HG03097 (cell line): ENCODE results near the gene HSD17B1.
"Not testable (repeated sequence)": the region's sequence is repeated elsewhere in the genome, so short reads cannot be mapped to it uniquely, and the experiment has no call there.

Experiments
- ATAC-seq: cut with Tn5 transposase; IDR thresholded peaks from one replicate; pipeline ENCODE4 v1.9.1; 2021; ENCODE audit not compliant: unreplicated experiment, low FRiP score

HSD17B1 gene

GRCh38 chr17:42545755-42546505, 6.8 kb upstream of the HSD17B1 start:
- not testable (repeated sequence) for ATAC-seq

DNA sequence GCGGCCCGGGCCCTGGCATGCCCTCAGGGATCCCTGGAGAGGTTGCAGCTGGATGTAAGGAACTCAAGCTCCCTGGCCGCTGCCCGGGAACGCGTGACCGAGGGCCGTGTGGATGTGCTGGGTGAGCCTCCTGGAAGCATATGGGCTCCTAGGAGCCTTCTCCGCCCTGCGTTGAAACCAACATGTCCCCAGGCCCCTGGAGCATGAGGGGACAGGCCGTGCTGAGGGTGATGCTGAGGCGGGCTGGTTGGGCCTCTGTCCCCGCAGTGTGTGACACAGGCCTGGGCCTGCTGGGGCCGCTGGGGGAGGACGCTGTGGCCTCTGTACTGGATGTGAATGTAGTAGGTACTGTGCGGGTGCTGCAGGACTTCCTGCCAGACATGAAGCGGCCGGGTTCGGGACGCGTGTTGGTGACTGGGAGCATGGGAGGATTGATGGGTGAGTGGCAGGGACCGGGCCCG, 5.7 kb upstream of the HSD17B1 start:
- no peak for ATAC-seq

DNA sequence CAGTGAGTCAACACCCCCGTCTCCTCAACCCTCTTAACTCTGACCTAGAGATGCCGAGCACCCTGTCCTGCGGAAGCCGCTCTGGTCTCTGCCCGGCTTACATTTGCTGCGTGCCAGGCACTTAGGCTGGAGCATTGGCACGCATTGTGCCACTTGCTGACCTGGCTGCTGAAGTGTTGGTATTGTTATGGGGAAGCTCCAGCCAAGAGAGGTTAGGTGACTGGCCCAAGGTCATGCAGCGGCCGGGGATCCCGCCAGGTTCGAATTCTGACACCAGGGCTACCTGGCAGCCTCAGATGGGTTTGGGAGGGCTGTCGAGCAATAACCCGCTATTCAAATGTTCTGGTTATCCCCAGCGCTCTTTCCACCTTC, 5.0 kb upstream of the HSD17B1 start:
- no peak for ATAC-seq

GRCh38 chr17:42548070-42548837, 4.5 kb upstream of the HSD17B1 start:
- ATAC-seq = no peak

GRCh38 chr17:42548993-42549755, 3.5 kb upstream of the HSD17B1 start:
- no peak for ATAC-seq

GRCh38 chr17:42553161-42553818, 567 bp downstream of the HSD17B1 start:
- ATAC-seq = no peak

DNA sequence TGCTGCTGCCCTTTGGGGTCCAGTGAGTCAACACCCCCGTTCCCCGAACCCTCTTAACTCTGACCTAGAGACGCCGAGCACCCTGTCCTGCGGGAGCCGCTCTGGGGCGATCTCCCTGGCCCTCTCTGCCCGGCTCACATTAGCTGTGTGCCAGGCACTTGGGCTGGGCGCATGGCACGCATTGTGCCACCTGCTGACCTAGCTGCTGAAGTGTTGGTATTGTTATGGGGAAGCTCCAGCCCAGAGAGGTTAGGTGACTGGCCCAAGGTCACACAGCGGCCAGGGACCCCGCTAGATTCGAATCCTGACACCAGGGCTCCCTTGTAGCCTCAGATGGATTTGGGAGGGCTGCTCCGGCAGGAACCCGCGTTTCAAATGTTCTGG, 1.1 kb downstream of the HSD17B1 start:
- ATAC-seq = no peak

GRCh38 chr17:42554250-42555121, 1.8 kb downstream of the HSD17B1 start:
- peak; percentile 74 for ATAC-seq

DNA sequence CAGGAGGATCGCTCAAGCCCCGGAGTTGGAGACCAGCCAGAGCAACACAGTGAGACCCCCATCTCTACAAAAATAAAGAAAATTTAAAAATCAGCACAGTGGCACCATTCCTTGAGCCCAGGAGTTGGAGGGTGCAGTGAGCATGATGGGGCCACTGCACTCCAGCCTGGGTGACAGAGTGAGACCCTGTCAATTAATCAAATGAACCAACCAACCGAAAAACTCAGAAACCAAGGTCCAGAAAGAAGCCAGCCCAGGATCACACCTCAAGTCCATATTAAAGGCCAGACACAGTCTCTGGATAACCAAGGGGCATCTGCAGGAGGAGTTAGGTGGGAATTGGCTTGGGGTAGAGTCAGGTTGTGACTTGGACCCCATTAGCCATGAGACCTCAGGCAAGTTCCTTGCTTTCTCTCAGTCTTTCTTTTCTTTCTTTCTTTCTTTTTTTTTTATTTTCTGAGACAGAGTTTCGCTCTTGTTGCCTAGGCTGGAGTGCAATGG, 2.4 kb downstream of the HSD17B1 start:
- ATAC-seq = no peak

GRCh38 chr17:42555961-42556617, 3.4 kb downstream of the HSD17B1 start:
- ATAC-seq = not testable (repeated sequence)

DNA sequence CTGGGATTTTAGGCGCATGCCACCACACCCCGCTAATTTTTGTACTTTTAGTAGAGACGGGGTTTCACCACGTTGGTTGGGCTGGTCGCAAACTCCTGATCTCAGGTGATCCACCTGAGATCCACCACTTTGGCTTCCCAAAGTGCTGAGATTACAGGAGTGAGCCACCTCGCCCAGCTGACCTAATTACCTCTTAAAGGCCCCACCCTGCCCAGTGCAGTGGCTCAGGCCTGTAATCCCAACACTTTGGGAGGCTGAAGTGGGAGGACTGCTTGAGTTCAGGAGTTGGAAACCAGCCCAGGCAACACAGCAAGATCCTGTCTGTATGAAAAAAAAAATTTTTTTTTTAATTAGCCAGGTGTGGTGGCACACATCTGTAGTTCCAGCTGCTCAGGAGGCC, 6.4 kb downstream of the HSD17B1 start:
- ATAC-seq = no peak

DNA sequence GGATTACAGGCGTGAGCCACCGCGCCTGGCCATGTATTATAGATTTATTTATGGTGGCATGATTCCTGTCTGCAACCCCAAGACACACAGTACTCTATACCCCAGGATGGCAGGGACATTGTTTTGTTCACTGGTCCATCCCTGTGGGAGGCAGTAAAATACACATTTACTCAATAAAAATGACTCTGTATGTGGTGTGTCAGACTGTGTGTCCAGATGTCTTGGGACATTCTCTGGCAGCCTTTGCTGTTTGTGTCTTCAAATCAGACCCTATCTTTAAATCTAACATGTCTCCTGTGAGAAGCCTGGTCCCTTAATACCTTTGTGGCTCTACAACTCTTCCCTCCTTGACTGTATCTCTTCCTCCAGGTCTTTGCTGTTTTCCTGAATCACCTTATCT, 7.5 kb downstream of the HSD17B1 start:
- ATAC-seq = no peak

- ATAC-seq = peak; percentile 47
Observed at GRCh38 chr17:42561897-42562387, 9.2 kb downstream of the HSD17B1 start, which contains the start of gene COASY. COASY (plus strand) TSS chr17:42562148; CDS start chr17:42562623, 475 bp downstream.

- ATAC-seq = no peak
Observed at GRCh38 chr17:42562388-42563142, 9.8 kb downstream of the HSD17B1 start.

DNA sequence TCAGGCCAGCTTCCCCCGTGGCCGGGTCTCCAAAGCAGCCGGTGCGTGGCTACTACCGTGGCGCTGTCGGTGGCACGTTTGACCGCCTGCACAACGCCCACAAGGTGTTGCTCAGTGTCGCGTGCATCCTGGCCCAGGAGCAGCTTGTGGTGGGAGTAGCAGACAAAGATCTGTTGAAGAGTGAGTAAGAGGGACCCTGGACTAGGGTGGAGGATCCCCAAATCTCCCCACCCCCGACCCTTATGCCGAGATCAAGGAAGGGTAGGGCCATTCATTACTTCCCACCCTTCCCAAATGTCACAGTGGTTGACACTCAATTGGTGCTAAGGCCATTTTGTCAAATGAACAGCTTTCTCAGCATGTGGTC, 10.4 kb downstream of the HSD17B1 start:
- ATAC-seq = no peak

- ATAC-seq = no peak
Observed at GRCh38 chr17:42563543-42563942, 10.8 kb downstream of the HSD17B1 start.

GRCh38 chr17:42563950-42564349, 11.2 kb downstream of the HSD17B1 start:
- ATAC-seq = no peak
